ENCODE results near the gene CTTNBP2.

DNA sequence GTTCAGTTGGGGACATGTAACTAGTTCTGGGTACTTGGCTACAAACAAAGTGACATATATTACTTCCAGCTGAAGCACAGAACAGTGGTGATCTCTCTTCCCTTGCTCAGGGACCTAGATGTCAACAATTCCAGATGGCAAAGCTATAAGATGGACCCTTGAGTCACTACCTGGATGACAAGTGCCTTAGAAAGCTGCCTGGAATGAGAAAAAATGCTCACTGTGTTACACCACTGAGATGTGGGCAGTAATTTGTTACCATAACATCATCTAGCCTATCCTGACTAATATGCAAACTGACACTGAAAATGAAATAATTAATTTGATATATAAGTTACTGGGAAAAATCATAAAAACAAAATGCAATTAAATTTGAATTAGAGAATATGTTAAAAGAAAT, 16.4 kb upstream of the CTTNBP2 start:
- TF ChIP-seq POLR2A (IDR thresholded peaks at IDR 0.05; ENCODE audit: low read depth, low read length) (no peak), SPI1 (IDR thresholded peaks at IDR 0.05; ENCODE audit: low read depth, low read length) (no peak)

All from GM12891 (cell line).